Measurements from ENCODE around the gene YDJC. TPM values are rescaled to one million over a fixed set of nuclear protein-coding genes. Genes with fewer than 3 reads are reported as not detected.

Gene YDJC
- total and polyA plus RNA-seq, 2 of the 13 experiments (the other 11 are each of a cell fraction or from before 2014, with no cell fraction given), result 15.3 to 32.0 TPM

DNA sequence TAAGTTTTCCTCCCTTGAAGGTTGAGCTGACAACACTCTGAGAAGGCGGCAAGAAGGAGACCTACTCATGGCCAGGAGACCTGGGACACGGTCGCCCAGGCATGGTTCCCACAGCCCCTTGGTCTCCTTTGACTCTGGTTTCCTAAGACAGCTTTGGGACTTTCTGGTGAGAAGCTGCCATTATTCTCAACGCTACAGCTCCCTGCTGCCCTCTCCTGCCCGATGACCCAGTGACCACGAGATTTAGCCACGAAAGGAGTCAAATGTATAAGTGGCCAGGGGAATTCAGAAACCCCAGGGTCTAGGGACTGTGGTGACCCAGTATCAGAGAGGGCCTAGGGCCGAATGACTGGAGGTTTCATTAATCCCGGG lies 11.6 kb upstream of the YDJC start:
- Histone ChIP-seq H3K27ac (ENCODE audit: extremely low read length, insufficient read depth, low read length) (peak overlapping the region; percentile 86), H3K4me1 (ENCODE audit: insufficient read depth, low read length) (peaks cover 61% of the 10 kb centered on the region), H3K36me3 (replicated peaks in 1 of 2; ENCODE audit: control insufficient read depth in 1 of 2, insufficient read depth in 2 of 2, low read length in 2 of 2) (peaks cover 0 to 12% of the 10 kb centered on the region in 2 experiments; a peak in 2 of 5 replicates), H3K4me3 (replicated peaks in 1 of 3; ENCODE audit: insufficient read depth in 1 of 3, low read depth in 2 of 3, low read length in 3 of 3) (peak overlapping the region; percentile 40 to 85 (median 59); a peak in 5 of 6 replicates), H3K27me3 (ENCODE audit: control insufficient read depth in 1 of 2, insufficient read depth in 2 of 2, low read length in 2 of 2) (no peaks in the 10 kb centered on the region; a peak in 2 of 5 replicates), H2AFZ (ENCODE audit: low read length) (no peak overlapping the region), H3K79me2 (ENCODE audit: insufficient read depth, low read length) (peaks cover 10% of the 10 kb centered on the region), H3K4me2 (ENCODE audit: low read depth, low read length) (peak overlapping the region; percentile 96), H3K9ac (ENCODE audit: insufficient read depth, low read depth, low read length) (peak overlapping the region; percentile 85), H3K9me3 (ENCODE audit: low read length) (no peaks in the 10 kb centered on the region), H4K20me1 (ENCODE audit: insufficient read depth, low read length) (no peaks in the 10 kb centered on the region)
- intact Hi-C loops (cut with micrococcal nuclease; ENCODE audit: unreplicated experiment) (loop anchor here (5.0 kb wide), 1 partner anchor 49 kb away; no protein-coding TSS in a partner anchor), in situ Hi-C loops (cut with HindIII; ENCODE audit: extremely low pct_ligation_motif_present, low pct_unique_long_range_greater_than_20kb) (no loop called here)
- ChIA-PET CTCF (ENCODE audit: low intra/inter-chr PET ratio, low total read pairs) (interaction anchor here (1.6 to 3.0 kb wide), 3 partner anchors 12 to 47 kb away, joined by 3 to 16 read pairs (median 11); partner anchors contain the start of gene YDJC), POLR2A (interaction anchor here (0.6 to 3.3 kb wide), 11 partner anchors 9 to 684 kb away, joined by 3 to 58 read pairs (median 5); partner anchors contain the start of genes CCDC116, PPIL2 and YDJC)
- 0% methylated on average over 9 of the region's 9 CpGs for WGBS (ENCODE audit: low lambda C conversion rate)
- TSS peak; percentile 98 for BruUV-seq (replicated peaks)
- FAIRE-seq, result peak; percentile 79
- DNase-seq (ENCODE audit: low spot score), result peak; percentile 59
- peak; percentile 29 for ATAC-seq
- TF ChIP-seq ZFY (CRISPR knock-in tag; IDR thresholded peaks at IDR 0.05) (no peak), MAFF (IDR thresholded peaks at IDR 0.05; ENCODE audit: low read depth, low read length) (no peak), ZNF24 (IDR thresholded peaks at IDR 0.05) (no peak), KDM2A (CRISPR knock-in tag; IDR thresholded peaks at IDR 0.05; ENCODE audit: borderline replicate concordance, low read depth) (no peak), ZNF263 (CRISPR knock-in tag; IDR thresholded peaks at IDR 0.05) (no peak), ZNF775 (CRISPR knock-in tag; IDR thresholded peaks at IDR 0.05; ENCODE audit: borderline replicate concordance) (peak; percentile 76; the same call in 1 of the 2 replicates), ZNF878 (CRISPR knock-in tag; IDR thresholded peaks at IDR 0.05) (no peak), ZNF234 (CRISPR knock-in tag; conservative IDR thresholded peaks at IDR 0.05) (no peak), TBX3 (IDR thresholded peaks at IDR 0.05; ENCODE audit: borderline replicate concordance) (no peak), FOXJ3 (CRISPR knock-in tag; IDR thresholded peaks at IDR 0.05; ENCODE audit: borderline replicate concordance) (no peak), ZNF205 (CRISPR knock-in tag; IDR thresholded peaks at IDR 0.05) (no peak)
- TF ChIP-seq, protein P1, sequence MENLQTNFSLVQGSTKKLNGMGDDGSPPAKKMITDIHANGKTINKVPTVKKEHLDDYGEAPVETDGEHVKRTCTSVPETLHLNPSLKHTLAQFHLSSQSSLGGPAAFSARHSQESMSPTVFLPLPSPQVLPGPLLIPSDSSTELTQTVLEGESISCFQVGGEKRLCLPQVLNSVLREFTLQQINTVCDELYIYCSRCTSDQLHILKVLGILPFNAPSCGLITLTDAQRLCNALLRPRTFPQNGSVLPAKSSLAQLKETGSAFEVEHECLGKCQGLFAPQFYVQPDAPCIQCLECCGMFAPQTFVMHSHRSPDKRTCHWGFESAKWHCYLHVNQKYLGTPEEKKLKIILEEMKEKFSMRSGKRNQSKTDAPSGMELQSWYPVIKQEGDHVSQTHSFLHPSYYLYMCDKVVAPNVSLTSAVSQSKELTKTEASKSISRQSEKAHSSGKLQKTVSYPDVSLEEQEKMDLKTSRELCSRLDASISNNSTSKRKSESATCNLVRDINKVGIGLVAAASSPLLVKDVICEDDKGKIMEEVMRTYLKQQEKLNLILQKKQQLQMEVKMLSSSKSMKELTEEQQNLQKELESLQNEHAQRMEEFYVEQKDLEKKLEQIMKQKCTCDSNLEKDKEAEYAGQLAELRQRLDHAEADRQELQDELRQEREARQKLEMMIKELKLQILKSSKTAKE (CRISPR knock-in tag; IDR thresholded peaks at IDR 0.05; ENCODE audit: borderline replicate concordance), result no peak
- TF ChIP-seq, protein P2, sequence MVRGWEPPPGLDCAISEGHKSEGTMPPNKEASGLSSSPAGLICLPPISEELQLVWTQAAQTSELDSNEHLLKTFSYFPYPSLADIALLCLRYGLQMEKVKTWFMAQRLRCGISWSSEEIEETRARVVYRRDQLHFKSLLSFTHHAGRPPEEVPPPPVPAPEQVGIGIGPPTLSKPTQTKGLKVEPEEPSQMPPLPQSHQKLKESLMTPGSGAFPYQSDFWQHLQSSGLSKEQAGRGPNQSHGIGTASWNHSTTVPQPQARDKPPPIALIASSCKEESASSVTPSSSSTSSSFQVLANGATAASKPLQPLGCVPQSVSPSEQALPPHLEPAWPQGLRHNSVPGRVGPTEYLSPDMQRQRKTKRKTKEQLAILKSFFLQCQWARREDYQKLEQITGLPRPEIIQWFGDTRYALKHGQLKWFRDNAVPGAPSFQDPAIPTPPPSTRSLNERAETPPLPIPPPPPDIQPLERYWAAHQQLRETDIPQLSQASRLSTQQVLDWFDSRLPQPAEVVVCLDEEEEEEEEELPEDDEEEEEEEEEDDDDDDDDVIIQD (CRISPR knock-in tag; IDR thresholded peaks at IDR 0.05; ENCODE audit: low read depth), result no peak
- TF ChIP-seq, protein P3, sequence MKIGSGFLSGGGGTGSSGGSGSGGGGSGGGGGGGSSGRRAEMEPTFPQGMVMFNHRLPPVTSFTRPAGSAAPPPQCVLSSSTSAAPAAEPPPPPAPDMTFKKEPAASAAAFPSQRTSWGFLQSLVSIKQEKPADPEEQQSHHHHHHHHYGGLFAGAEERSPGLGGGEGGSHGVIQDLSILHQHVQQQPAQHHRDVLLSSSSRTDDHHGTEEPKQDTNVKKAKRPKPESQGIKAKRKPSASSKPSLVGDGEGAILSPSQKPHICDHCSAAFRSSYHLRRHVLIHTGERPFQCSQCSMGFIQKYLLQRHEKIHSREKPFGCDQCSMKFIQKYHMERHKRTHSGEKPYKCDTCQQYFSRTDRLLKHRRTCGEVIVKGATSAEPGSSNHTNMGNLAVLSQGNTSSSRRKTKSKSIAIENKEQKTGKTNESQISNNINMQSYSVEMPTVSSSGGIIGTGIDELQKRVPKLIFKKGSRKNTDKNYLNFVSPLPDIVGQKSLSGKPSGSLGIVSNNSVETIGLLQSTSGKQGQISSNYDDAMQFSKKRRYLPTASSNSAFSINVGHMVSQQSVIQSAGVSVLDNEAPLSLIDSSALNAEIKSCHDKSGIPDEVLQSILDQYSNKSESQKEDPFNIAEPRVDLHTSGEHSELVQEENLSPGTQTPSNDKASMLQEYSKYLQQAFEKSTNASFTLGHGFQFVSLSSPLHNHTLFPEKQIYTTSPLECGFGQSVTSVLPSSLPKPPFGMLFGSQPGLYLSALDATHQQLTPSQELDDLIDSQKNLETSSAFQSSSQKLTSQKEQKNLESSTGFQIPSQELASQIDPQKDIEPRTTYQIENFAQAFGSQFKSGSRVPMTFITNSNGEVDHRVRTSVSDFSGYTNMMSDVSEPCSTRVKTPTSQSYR (CRISPR knock-in tag; IDR thresholded peaks at IDR 0.05; ENCODE audit: borderline replicate concordance), result no peak
- TF ChIP-seq, protein P4, sequence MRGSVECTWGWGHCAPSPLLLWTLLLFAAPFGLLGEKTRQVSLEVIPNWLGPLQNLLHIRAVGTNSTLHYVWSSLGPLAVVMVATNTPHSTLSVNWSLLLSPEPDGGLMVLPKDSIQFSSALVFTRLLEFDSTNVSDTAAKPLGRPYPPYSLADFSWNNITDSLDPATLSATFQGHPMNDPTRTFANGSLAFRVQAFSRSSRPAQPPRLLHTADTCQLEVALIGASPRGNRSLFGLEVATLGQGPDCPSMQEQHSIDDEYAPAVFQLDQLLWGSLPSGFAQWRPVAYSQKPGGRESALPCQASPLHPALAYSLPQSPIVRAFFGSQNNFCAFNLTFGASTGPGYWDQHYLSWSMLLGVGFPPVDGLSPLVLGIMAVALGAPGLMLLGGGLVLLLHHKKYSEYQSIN (CRISPR knock-in tag; IDR thresholded peaks at IDR 0.05; ENCODE audit: borderline replicate concordance), result no peak
- TF ChIP-seq, protein P5, sequence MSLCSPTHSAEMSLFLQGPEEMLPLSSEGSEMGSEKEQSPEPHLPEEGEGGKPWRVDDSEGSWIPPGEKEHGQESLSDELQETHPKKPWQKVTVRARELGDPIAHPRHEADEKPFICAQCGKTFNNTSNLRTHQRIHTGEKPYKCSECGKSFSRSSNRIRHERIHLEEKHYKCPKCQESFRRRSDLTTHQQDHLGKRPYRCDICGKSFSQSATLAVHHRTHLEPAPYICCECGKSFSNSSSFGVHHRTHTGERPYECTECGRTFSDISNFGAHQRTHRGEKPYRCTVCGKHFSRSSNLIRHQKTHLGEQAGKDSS (CRISPR knock-in tag; IDR thresholded peaks at IDR 0.05; ENCODE audit: borderline replicate concordance, low read depth), result peak; percentile 1; the same call in 1 of the 2 replicates
